ENCODE measurements around the gene IFNL3.
"Not testable (repeated sequence)": the region's sequence is repeated elsewhere in the genome, so short reads cannot be mapped to it uniquely, and the experiment has no call there.

The IFNL3 gene

DNA sequence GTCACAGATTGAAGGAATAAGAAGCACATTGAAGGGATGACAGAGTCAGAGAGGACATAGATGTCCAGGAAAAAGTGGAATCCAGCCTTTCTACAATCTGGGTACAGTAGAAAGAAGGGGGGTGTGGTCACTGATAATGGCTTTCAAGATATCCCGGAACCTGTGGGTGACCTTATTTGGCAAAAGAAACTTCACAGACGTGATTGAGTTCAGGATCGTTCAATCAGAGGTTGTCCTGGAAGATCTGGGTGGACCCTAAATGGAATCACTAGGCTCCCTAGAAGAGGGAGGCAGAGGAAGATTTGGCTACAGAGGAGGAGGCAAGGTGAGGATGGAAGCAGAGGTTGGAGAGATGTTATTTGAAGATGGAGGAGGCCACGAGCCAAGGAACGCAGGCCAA lies 27.7 kb downstream of the IFNL3 start:
- DNase-seq, result no peak

- not testable (repeated sequence) for DNase-seq
Observed at GRCh38 chr19:39215323-39215722, 29.5 kb downstream of the IFNL3 start.

DNA sequence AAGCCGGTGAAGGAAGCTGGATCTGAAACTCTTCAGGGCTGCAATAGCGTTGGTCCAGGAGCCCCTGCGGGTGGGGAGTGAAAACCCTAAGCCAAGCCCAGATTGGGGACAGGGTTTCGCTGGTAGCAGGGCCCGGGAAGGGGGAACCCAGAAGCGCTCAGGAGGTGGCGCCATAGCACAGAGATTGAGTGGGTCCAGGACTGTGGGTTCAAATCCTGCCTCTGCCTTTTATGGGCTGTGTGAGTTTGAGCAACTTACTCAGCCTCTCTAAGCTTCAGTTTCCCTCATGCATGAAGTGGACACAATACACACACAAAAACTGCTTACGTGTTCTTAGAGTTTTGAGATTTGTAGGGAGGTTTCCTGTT lies 32.4 kb downstream of the IFNL3 start:
- no peak for DNase-seq

- no peak for DNase-seq
Observed at GRCh38 chr19:39211731-39212374, 33.0 kb downstream of the IFNL3 start.

- DNase-seq, result no peak
Observed at GRCh38 chr19:39209196-39209595, 35.6 kb downstream of the IFNL3 start.

DNA sequence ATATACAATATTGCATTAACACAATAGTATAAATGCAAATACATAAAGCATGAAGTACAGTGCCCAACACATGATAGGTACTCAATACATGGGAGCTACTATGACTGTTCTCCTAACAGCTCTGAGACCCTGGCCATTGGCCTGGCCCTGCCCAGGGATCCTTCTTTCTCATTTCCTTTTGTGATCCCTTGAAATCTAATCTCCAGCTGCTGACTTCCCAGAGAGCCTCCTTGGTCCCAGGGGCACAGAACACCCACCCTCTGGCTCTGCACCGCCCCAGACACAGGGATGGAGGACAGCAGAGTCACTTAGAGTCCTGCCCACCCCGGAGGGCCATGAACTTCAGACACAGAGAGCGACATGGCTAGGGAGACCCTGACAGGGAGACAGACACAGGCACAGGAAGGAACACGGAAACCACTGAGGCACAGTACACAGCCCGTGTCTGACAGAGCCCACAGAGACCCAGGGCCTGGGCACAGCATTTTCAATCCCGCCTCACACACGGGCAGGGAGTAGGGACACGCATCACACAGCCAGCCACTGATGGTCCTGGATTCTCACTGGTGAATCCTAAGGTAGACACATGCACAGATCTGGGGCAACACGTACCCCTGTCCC lies 36.5 kb downstream of the IFNL3 start:
- no peak for DNase-seq

DNA sequence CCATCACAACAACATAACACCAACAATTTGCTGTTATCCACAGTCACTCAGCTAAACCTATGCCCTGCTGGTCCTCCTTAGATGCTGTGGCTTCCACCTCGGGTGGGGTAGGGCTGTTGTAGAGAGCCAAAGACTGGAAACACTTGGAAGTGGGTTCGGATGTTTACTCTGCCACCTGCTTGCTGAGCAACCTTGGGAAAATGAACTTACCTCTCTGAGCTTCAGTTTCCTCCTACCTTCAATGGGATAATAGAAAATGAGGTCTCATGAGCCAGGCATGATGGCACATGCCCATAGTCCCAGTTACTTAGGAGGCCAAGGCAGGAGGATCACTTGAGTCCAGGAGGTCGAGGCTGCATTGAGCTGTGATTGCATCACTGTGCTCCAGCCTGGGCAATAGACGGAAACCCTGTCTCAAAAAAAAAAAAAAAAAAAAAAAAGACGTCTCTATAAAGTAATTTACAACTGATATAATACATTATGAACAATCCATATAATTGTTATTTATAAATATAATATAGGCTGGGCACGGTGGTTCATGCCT lies 37.4 kb downstream of the IFNL3 start:
- DNase-seq, result no peak

GRCh38 chr19:39206122-39206521 lies 38.7 kb downstream of the IFNL3 start:
- no peak for DNase-seq

- no peak for DNase-seq
Observed at GRCh38 chr19:39205449-39205764, 39.4 kb downstream of the IFNL3 start.

DNA sequence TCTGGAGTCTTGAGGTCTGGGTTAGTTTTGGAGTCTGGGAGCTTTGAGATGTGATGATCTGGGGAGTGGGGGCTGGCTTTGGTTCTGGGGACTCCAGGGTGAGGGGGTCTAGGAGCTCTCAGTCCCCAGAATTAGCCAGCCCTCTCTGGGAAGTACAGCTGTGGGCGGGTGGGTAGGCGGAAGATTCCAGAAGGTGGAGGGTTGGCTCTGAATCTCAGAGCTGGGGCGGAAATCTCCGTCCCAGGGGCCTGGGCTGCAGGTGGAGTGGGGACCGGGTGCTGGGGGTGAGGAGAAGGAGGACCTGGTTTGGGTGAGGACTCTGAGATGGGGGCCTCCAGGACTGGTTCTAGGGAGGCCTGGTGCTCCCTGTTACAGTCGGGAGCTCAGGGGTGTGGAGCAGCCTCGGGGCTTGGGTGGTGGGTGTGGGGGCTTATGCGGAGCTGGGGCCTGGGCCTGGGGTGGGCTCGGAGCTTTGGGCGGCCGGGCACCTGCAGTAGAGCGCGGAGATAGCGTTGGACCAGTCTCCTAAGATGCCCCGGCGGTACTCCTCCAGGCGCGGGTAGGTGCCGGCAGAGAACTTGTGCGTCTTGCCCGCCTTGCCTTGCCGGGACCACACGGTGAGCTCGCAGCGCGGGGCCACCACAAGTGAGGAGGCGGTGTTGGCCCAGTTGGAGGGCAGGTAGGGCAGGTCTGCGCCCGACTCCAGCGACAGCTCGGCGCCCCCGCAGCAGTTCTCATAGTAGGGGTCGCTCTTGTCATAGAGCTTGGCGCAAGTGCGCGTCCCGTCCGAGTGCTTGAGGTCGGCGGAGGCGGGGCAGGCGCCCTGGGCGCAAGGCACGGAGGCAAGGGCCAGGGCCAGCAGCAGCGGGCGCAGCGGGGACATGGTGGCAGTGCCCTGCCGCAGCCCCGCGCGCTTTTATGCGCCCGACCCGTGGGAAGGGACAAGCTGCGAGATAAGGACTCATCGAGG lies 41.1 kb downstream of the IFNL3 start, which contains the start of gene SYCN:
SYCN (minus strand) TSS at position 892 of the 970 bp plus-strand sequence; CDS start at position 883, 9 bp downstream.
- no peak for DNase-seq

GRCh38 chr19:39202998-39203355 lies 41.8 kb downstream of the IFNL3 start:
- DNase-seq, result no peak

DNA sequence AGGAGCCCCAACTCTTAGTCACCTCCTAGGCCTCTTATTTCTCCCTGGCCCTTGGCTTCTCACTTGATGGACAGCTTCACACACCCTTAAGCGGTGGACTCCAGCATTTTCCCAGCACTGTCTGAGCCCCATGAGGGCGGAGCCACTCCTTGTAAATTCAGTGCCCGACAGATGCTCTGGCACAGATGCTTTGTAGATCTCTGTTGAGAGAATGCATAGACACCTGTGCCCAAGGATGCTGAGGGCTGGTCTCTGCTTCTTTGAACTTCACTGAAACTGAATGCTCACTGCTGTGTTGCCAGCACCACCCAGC lies 44.0 kb downstream of the IFNL3 start:
- DNase-seq, result no peak

GRCh38 chr19:39200066-39200802 lies 44.6 kb downstream of the IFNL3 start:
- no peak for DNase-seq

DNA sequence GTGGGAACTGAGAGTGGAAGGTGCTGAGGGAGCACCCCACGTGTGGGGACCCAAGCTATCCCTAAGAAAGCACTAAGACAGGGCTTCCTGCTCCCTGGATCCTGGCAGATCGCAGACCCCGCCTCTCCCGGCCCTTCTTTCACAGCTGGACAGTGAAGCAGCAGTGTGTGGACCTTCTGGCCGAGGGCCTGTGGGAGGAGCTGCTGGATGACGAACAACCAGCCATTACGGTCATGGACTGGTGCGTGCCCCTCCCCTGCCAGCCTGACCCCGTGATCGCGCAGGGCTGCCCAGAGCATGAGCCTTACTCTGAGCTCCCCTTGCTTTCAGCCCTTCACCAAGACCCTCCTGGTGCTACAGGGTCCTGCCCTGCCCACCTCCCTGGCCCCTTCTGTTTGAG lies 45.8 kb downstream of the IFNL3 start:
- DNase-seq, result no peak

GRCh38 chr19:39197808-39198207 lies 47.0 kb downstream of the IFNL3 start:
- DNase-seq, result no peak

- DNase-seq, result no peak
Observed at GRCh38 chr19:39196860-39197562, 47.8 kb downstream of the IFNL3 start, which contains the start of gene NCCRP1. NCCRP1 (plus strand) TSS chr19:39196964; CDS start chr19:39196983, 19 bp downstream.

GRCh38 chr19:39196320-39196719 lies 48.5 kb downstream of the IFNL3 start:
- DNase-seq, result no peak

- DNase-seq, result no peak
Observed at GRCh38 chr19:39195755-39196154, 49.1 kb downstream of the IFNL3 start.

- no peak for DNase-seq
Observed at GRCh38 chr19:39194832-39195542, 49.8 kb downstream of the IFNL3 start.

DNA sequence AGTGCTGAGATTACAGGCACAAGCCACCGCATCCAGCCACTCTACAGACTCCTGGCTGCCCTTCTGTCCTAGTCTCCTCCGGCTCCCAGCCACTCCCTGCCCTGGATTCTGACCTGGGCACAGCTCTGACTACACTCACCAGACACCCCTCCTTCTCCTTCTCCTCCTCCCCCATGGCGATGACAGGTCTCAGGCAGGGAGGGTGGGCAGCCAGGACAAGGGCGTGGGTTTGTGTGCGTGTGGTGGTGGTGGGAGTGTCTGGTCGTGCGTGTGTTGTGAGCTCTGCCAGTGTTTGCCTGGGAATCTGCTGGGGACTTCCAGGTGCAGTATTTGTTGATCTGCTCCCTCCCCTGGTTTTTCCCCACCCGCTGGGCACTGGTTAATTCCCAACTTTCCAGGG lies 51.0 kb downstream of the IFNL3 start:
- no peak for DNase-seq
